H1 (cell line): ENCODE measurements around the gene SH3D19. TPM values are rescaled to one million over a fixed set of nuclear protein-coding genes. Genes with fewer than 3 reads are reported as not detected.

Source experiments
- CTCF ChIA-PET: fragments of 300-600 bp; sonication (Branson Sonifier 250); formaldehyde crosslinking; loops from one replicate; lab custom pipeline; 2021; ENCODE audit not compliant: partially characterized antibody; lab: Charles Lee
- POLR2A ChIA-PET: fragments of 300-600 bp; sonication (Branson Sonifier 250); formaldehyde crosslinking; loops from one replicate; lab custom pipeline; 2021; ENCODE audit warnings: inconsistent platforms; ENCODE audit not compliant: partially characterized antibody; lab: Charles Lee
- DNase-seq, 2 experiments: peaks; one replicate each; pipeline versions ENCODE4 v3.0.0 to v3.0.0-alpha.2; 2010 to 2022; ENCODE audit warnings: low spot score in 2 of 2, low read depth in 1 of 2, mixed read lengths in 1 of 2
- FAIRE-seq: peaks from 2 replicates; lab custom pipeline; 2011; peaks lifted over from hg19 to GRCh38; lab: Jason Lieb, UNC
- H2AFZ ChIP-seq: 2 replicates; pipeline ENCODE4 v1.8.1; 2012; ENCODE audit warnings: low read length, inconsistent platforms
- H2AK5ac ChIP-seq: 2 replicates; pipeline ENCODE4 v1.6.1; 2013; ENCODE audit warnings: low read depth, low read length
- H2BK120ac ChIP-seq: replicated peaks from 2 replicates; pipeline ENCODE3; 2013; ENCODE audit warnings: low read depth, low read length, inconsistent platforms
- H2BK12ac ChIP-seq: 2 replicates; pipeline ENCODE4 v1.6.1; 2013; ENCODE audit warnings: low read depth, low read length
- H2BK15ac ChIP-seq: 2 replicates; pipeline ENCODE4 v1.6.1; 2013; ENCODE audit warnings: low read length
- H2BK20ac ChIP-seq: 2 replicates; pipeline ENCODE4 v1.6.1; 2013; ENCODE audit warnings: low read length
- H2BK5ac ChIP-seq: 2 replicates; pipeline ENCODE4 v1.6.1; 2013; ENCODE audit warnings: low read depth, low read length
- H3K14ac ChIP-seq: 2 replicates; pipeline ENCODE4 v1.6.1; 2013; ENCODE audit warnings: inconsistent platforms; ENCODE audit not compliant: insufficient read length
- H3K18ac ChIP-seq: 2 replicates; pipeline ENCODE4 v1.6.1; 2013; ENCODE audit warnings: low read length; ENCODE audit errors: extremely low read depth
- H3K23ac ChIP-seq: 2 replicates; pipeline ENCODE4 v1.6.1; 2013; ENCODE audit warnings: inconsistent platforms; ENCODE audit not compliant: insufficient read length
- H3K23me2 ChIP-seq: 2 replicates; pipeline ENCODE4 v1.6.1; 2013; ENCODE audit warnings: low read depth, low read length
- H3K27ac ChIP-seq: 2 replicates; pipeline ENCODE4 v1.6.1; 2011; ENCODE audit warnings: low read depth, low read length, inconsistent platforms
- H3K27me3 ChIP-seq, 4 experiments: replicated peaks in 1 of 4; 1 replicate in 1 of 4; 2 replicates in 3 of 4; pipeline versions ENCODE4 v1.6.1 to v1.8.1; 2011 to 2013; ENCODE audit warnings: low read length in 3 of 4, mild to moderate bottlenecking in 3 of 4, inconsistent platforms in 2 of 4, mixed read lengths in 2 of 4, moderate library complexity in 1 of 4; ENCODE audit not compliant: control insufficient read depth in 3 of 4, insufficient read depth in 3 of 4; ENCODE audit errors: extremely low read depth in 1 of 4
- H3K36me3 ChIP-seq, 4 experiments: 2 replicates each; pipeline versions ENCODE4 v1.6.1 to v1.8.1; 2011 to 2013; ENCODE audit warnings: mild to moderate bottlenecking in 4 of 4, low read length in 3 of 4, moderate library complexity in 2 of 4, control low read depth in 1 of 4, inconsistent platforms in 1 of 4; ENCODE audit not compliant: insufficient read depth in 4 of 4, control insufficient read depth in 2 of 4
- H3K4ac ChIP-seq: replicated peaks from 2 replicates; pipeline ENCODE3; 2013; ENCODE audit warnings: low read length, low read depth, mixed read lengths, inconsistent platforms; ENCODE audit not compliant: insufficient read length
- H3K4me1 ChIP-seq, 4 experiments: replicated peaks in 1 of 4; 1 replicate in 1 of 4; 2 replicates in 3 of 4; pipeline versions ENCODE4 v1.6.1 to v1.8.1; 2011 to 2013; ENCODE audit warnings: low read length in 3 of 4, inconsistent platforms in 2 of 4, mixed read lengths in 1 of 4; ENCODE audit not compliant: insufficient read depth in 4 of 4, control insufficient read depth in 3 of 4
- H3K4me2 ChIP-seq, 2 experiments: 2 replicates each; pipeline versions ENCODE4 v1.6.1 to v1.8.1; 2011 to 2013; ENCODE audit warnings: low read depth in 2 of 2, low read length in 2 of 2, control low read depth in 1 of 2, inconsistent platforms in 1 of 2, mild to moderate bottlenecking in 1 of 2; ENCODE audit not compliant: insufficient read depth in 1 of 2
- H3K4me3 ChIP-seq, 4 experiments: fragments of 200-600, 300-600 bp in 1 of 4; sonication (generic), shearing (Covaris generic), sonication (Bioruptor Twin) in 1 of 4; 2 replicates each; pipeline versions ENCODE4 v1.5.1 to v1.8.1; 2011 to 2016; ENCODE audit warnings: low read length in 4 of 4, low read depth in 3 of 4, control low read depth in 2 of 4, inconsistent platforms in 2 of 4, mild to moderate bottlenecking in 2 of 4, mixed read lengths in 1 of 4, moderate library complexity in 1 of 4; ENCODE audit not compliant: insufficient read depth in 2 of 4; ENCODE audit errors: extremely low read depth in 1 of 4
- H3K56ac ChIP-seq: replicated peaks from 2 replicates; pipeline ENCODE3; 2013; ENCODE audit warnings: low read depth, mild to moderate bottlenecking, mixed read lengths, low read length, inconsistent platforms; ENCODE audit not compliant: insufficient read length
- H3K79me1 ChIP-seq: 2 replicates; pipeline ENCODE4 v1.6.1; 2013; ENCODE audit warnings: low read depth, low read length, control low read depth
- H3K79me2 ChIP-seq, 2 experiments: 2 replicates each; pipeline versions ENCODE4 v1.6.1 to v1.8.1; 2012 to 2013; ENCODE audit warnings: low read length in 2 of 2, mild to moderate bottlenecking in 2 of 2, inconsistent platforms in 1 of 2; ENCODE audit not compliant: insufficient read depth in 2 of 2, control insufficient read depth in 1 of 2
- H3K9ac ChIP-seq, 4 experiments: replicated peaks in 1 of 4; 1 replicate in 1 of 4; 2 replicates in 3 of 4; pipeline versions ENCODE4 v1.6.1 to v1.8.1; 2011 to 2013; ENCODE audit warnings: low read depth in 3 of 4, low read length in 3 of 4, control low read depth in 2 of 4, mild to moderate bottlenecking in 2 of 4, moderate library complexity in 2 of 4, inconsistent platforms in 1 of 4; ENCODE audit errors: extremely low read depth in 1 of 4
- H3K9me3 ChIP-seq, 2 experiments: 2 replicates each; pipeline versions ENCODE4 v1.6.1 to v1.8.1; 2012 to 2013; ENCODE audit warnings: mild to moderate bottlenecking in 2 of 2, moderate library complexity in 2 of 2, control low read depth in 1 of 2, inconsistent platforms in 1 of 2, low read depth in 1 of 2, low read length in 1 of 2, mixed read lengths in 1 of 2; ENCODE audit not compliant: insufficient read depth in 2 of 2
- H4K20me1 ChIP-seq, 2 experiments: replicated peaks in 1 of 2; 2 replicates each; pipeline versions ENCODE3 to v1.8.1; 2011 to 2013; ENCODE audit warnings: inconsistent platforms in 2 of 2, low read length in 2 of 2, mild to moderate bottlenecking in 1 of 2; ENCODE audit not compliant: insufficient read depth in 2 of 2, control insufficient read depth in 1 of 2
- H4K5ac ChIP-seq: 2 replicates; pipeline ENCODE4 v1.6.1; 2013; ENCODE audit warnings: low read length, low read depth, mixed read lengths, inconsistent platforms; ENCODE audit not compliant: insufficient read length
- H4K8ac ChIP-seq: 2 replicates; pipeline ENCODE4 v1.8.0; 2013; ENCODE audit warnings: mild to moderate bottlenecking, moderate library complexity, low read length, inconsistent platforms; ENCODE audit not compliant: insufficient read depth; ENCODE audit errors: extremely low read depth
- H4K91ac ChIP-seq: replicated peaks from 2 replicates; pipeline ENCODE3; 2013; ENCODE audit warnings: low read length, mixed read lengths, inconsistent platforms; ENCODE audit not compliant: insufficient read length
- CHD1 ChIP-seq: IDR thresholded peaks from 2 replicates; pipeline ENCODE4 v1.6.1; 2012; ENCODE audit warnings: low read depth, low read length, improper control_type of control experiment
- WGBS, 2 experiments: shearing (Covaris generic) in 1 of 2; methylation state at CpG; one replicate each; pipeline versions ENCODE4 v1.1.6 to v1.1.7; 2013 to 2015; ENCODE audit warnings: low lambda C conversion rate in 2 of 2, mixed read lengths in 2 of 2, inconsistent platforms in 1 of 2, low coverage in 1 of 2, missing lambda C conversion rate in 1 of 2; ENCODE audit not compliant: insufficient replicate concordance in 2 of 2, insufficient coverage in 1 of 2, insufficient read length in 1 of 2; ENCODE audit errors: extremely low coverage in 1 of 2, missing lambda C conversion rate in 1 of 2; 5-methylcytosine and 5-hydroxymethylcytosine counted together
- polyA plus RNA-seq, 7 experiments: library from polyadenylated mRNA; depleted of rRNA in 3 of 7; stranded (reverse) in 5 of 7; unstranded in 2 of 7; fragments of >200 nt in 5 of 7; fragments of 200-250 nt in 2 of 7; gene quantifications; 1 replicate in 5 of 7; 2 replicates in 1 of 7; 4 replicates in 1 of 7; pipeline versions ENCODE4 v1.2.1 to v1.2.3, GENCODE V29; 2011 to 2013; ENCODE audit warnings: missing spikeins in 2 of 7, mixed read lengths in 2 of 7
- total RNA-seq: library from RNA; stranded (reverse); fragmentation: NEBNext Ultra II Directional; extraction: Animal tissue kit (Norgen Biotek cat#: 25700); gene quantifications from 2 replicates; pipeline ENCODE4 v1.2.1, GENCODE V29; 2021

SH3D19 gene
- total and polyA plus RNA-seq, 2 of the 8 experiments (the other 6 are each of a cell fraction or from before 2014, with no cell fraction given): 11.7 to 51.3 TPM

DNA sequence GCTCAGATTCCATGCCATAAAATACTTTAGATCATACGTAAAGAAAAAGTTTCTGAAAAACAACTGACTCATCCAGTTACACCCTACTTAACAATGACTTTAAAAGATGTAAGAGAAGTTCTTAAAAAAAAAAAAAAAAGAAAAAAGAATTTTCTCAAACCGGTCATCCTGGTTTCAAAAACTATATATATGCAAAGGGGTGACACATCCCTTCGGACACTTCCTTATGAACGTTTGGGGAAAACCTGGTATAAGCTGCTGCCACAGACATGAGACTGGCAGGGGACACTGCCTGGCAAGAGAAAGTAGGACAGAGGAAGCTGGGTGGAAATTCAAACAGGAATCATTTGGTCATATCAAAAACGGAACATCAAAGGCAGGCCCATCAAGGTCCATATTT, 129.6 kb downstream of the SH3D19 start:
- TF ChIP-seq CHD1: no peak
- Histone ChIP-seq H2BK5ac (no peak overlapping the region), H2BK12ac (no peak overlapping the region), H3K56ac (no peak overlapping the region), H2AFZ (no peak overlapping the region), H3K4me2 (no peak overlapping the region), H3K23me2 (no peaks in the 10 kb centered on the region; the same call in 1 of the 2 replicates), H2BK20ac (no peak overlapping the region), H3K36me3 (no peaks in the 10 kb centered on the region; a peak in 1 of 8 replicates), H3K79me1 (no peaks in the 10 kb centered on the region; the same call in 1 of the 2 replicates), H3K9me3 (peaks cover 2% of the 10 kb centered on the region in 2 experiments; a peak in 1 of 4 replicates), H3K9ac (no peak overlapping the region), H3K14ac (no peak overlapping the region), H4K20me1 (no peaks in the 10 kb centered on the region), H3K4me1 (peaks cover 0 to 2% (median 0%) of the 10 kb centered on the region in 4 experiments; a peak in 1 of 7 replicates), H2BK15ac (no peak overlapping the region), H4K5ac (no peak overlapping the region), H3K27ac (no peak overlapping the region), H3K79me2 (peaks cover 0 to 17% of the 10 kb centered on the region in 2 experiments; a peak in 1 of 4 replicates), H3K27me3 (no peaks in the 10 kb centered on the region), H4K91ac (no peak overlapping the region), H4K8ac (no peak overlapping the region), H3K4me3 (no peak overlapping the region), H3K23ac (no peak overlapping the region), H3K4ac (no peak overlapping the region), H2BK120ac (no peak overlapping the region), H3K18ac (no peak overlapping the region), H2AK5ac (no peak overlapping the region)
- WGBS, 2 experiments: 72% methylated on average over 5 of the region's 5 CpGs; no CpG with 5 or more reads in 1 of the 2 experiments
- no peak for FAIRE-seq
- POLR2A ChIA-PET: no interaction called here
- CTCF ChIA-PET: interaction anchor here (0.6 to 0.7 kb wide), 2 partner anchors 24 to 95 kb away, joined by 3 read pairs; no protein-coding TSS in a partner anchor
- no peak for DNase-seq
